ENCODE data around the gene HIRIP3.

- TF ChIP-seq RCOR1 (IDR thresholded peaks at IDR 0.05; ENCODE audit: low read length) (no peak), CTCF (IDR thresholded peaks at IDR 0.05) (no peak), MEF2A (IDR thresholded peaks at IDR 0.05; ENCODE audit: borderline replicate concordance, low read depth) (no peak), SMC3 (IDR thresholded peaks at IDR 0.05; ENCODE audit: low read depth, low read length) (no peak), EZH2phosphoT487 (IDR thresholded peaks at IDR 0.05; ENCODE audit: borderline replicate concordance, low read depth) (no peak), FOXM1 (IDR thresholded peaks at IDR 0.05; ENCODE audit: low read depth) (no peak), SIN3A (IDR thresholded peaks at IDR 0.05; ENCODE audit: borderline replicate concordance, low read depth, low read length) (no peak), POLR2AphosphoS5 (IDR thresholded peaks at IDR 0.05; ENCODE audit: low read depth, low read length) (no peak; the same call in 1 of the 2 replicates)
These were observed 11.4 kb upstream of the HIRIP3 start for GRCh38 chr16:30006659-30007377.
